Lower lobe of right lung (tissue), 2 donors: ENCODE measurements around the gene SNX13. TPM values are rescaled to one million over a fixed set of nuclear protein-coding genes. Genes with fewer than 3 reads are reported as not detected.
A peak's percentile ranks its signal among the peaks of the same experiment; 100 is the strongest.

Source experiments
- ATAC-seq, 2 donors: fragments of 200-7000 bp; cut with Tn5 transposase; one replicate each; pipeline ENCODE4 v1.9.1; 2020 to 2022; ENCODE audit warnings: mild to moderate bottlenecking in 2 of 2, moderate library complexity in 2 of 2
- DNase-seq: peaks from one replicate; pipeline ENCODE4 v3.0.0-alpha.2; 2020
- H3K27ac ChIP-seq: fragments of 200-600 bp; one replicate; pipeline ENCODE4 v1.8.0; 2022
- H3K27me3 ChIP-seq: fragments of 200-600 bp; one replicate; pipeline ENCODE4 v1.8.0; 2022; ENCODE audit warnings: low read depth
- H3K36me3 ChIP-seq: fragments of 200-600 bp; one replicate; pipeline ENCODE4 v1.8.0; 2022; ENCODE audit warnings: mild to moderate bottlenecking
- H3K4me1 ChIP-seq: fragments of 200-600 bp; one replicate; pipeline ENCODE4 v1.8.0; 2022
- H3K4me3 ChIP-seq: fragments of 200-600 bp; one replicate; pipeline ENCODE4 v1.8.0; 2022; ENCODE audit warnings: mild to moderate bottlenecking
- H3K9me3 ChIP-seq: fragments of 200-600 bp; one replicate; pipeline ENCODE4 v1.8.0; 2022
- intact Hi-C: fragments of 100-400 bp; cut with DNase I; formaldehyde crosslinking; loops from one replicate; pipeline ENCODE4 v1.11.0; 2022
- total RNA-seq: library from RNA; stranded (reverse); fragmentation: NEBNext Ultra II Directional; extraction: Animal tissue kit (Norgen Biotek cat#: 25700); gene quantifications from one replicate; pipeline ENCODE4 v1.2.1, GENCODE V29; 2021
- TF ChIP-seq, protein P1 (sequence below): fragments of 200-600 bp; IDR thresholded peaks from one replicate; pipeline ENCODE4 v1.8.0; 2022; ENCODE audit warnings: antibody characterized with exemption, mild to moderate bottlenecking
- donor health status: DM: no; HTN: yes; CAD: no; lungs with severe emphysema.

Gene SNX13
- total RNA-seq, 1 donor from 2014 or later = 62.7 TPM

DNA sequence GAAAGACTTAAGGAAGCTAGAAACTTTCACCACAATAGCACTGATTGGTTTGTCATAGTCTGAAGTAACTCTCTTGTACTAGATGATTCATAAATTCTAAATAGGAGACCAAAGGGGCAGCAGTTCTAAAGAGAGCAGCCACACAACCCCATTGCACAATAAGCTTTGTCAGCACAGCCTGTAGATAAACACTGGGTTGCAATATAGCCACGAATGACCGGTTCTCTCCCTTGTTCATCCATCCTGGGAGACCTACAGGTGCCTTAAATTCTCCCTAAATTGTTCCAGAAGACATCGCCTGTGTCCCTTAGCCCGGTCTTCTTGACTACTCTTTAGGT is 167.0 kb downstream of the SNX13 start:
- no peaks in the 10 kb centered on the region for H3K36me3 ChIP-seq
- TF ChIP-seq, protein P1, sequence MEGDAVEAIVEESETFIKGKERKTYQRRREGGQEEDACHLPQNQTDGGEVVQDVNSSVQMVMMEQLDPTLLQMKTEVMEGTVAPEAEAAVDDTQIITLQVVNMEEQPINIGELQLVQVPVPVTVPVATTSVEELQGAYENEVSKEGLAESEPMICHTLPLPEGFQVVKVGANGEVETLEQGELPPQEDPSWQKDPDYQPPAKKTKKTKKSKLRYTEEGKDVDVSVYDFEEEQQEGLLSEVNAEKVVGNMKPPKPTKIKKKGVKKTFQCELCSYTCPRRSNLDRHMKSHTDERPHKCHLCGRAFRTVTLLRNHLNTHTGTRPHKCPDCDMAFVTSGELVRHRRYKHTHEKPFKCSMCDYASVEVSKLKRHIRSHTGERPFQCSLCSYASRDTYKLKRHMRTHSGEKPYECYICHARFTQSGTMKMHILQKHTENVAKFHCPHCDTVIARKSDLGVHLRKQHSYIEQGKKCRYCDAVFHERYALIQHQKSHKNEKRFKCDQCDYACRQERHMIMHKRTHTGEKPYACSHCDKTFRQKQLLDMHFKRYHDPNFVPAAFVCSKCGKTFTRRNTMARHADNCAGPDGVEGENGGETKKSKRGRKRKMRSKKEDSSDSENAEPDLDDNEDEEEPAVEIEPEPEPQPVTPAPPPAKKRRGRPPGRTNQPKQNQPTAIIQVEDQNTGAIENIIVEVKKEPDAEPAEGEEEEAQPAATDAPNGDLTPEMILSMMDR = no peak
- no peak for DNase-seq
- H3K27ac ChIP-seq = no peak overlapping the region
- no peak overlapping the region for H3K4me3 ChIP-seq
- H3K4me1 ChIP-seq = peaks cover 6% of the 10 kb centered on the region
- no peaks in the 10 kb centered on the region for H3K9me3 ChIP-seq
- intact Hi-C loops = no loop called here
- peak; percentile 74 to 78 for ATAC-seq
- H3K27me3 ChIP-seq = no peaks in the 10 kb centered on the region

DNA sequence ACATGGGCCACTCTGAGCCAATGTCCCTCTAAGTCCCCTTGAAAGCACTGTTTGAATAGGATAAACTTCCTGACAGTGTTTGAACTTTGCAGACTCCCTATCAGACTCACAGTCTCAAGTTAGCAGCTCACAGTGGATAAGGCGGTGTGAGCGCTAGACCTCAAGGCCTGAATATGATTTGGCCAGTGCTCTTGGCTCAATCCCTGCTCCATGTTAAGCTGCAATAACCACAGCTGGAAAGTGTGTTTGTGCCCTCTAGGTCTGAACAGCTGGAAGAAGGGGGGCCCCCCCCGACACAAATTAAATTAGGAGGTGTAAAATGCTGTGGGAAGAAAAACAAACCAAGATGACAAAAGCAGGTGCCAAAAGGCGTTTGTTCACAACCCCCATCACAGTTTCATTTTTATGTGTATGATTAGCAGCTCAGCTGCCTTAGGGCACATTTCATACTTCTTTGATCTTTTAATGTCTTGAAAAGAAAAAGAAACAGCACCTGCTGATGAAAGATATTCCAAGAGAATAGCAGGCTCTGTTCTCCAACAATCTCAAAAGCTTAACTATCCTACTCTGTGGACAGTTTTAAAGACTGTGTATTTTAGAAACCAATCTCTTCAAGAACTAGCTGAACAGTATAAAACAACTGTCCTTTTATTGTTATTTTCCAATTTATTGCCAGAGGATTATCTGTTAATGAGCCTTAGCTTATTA is 167.6 kb downstream of the SNX13 start:
- TF ChIP-seq, protein P1 = no peak
- Histone ChIP-seq H3K4me1 (peaks cover 6% of the 10 kb centered on the region), H3K4me3 (no peak overlapping the region), H3K36me3 (no peaks in the 10 kb centered on the region), H3K9me3 (no peaks in the 10 kb centered on the region), H3K27ac (no peak overlapping the region), H3K27me3 (no peaks in the 10 kb centered on the region)
- intact Hi-C loops = no loop called here
- ATAC-seq = peak in 1 of 2 donors; percentile 28
- DNase-seq = no peak

DNA sequence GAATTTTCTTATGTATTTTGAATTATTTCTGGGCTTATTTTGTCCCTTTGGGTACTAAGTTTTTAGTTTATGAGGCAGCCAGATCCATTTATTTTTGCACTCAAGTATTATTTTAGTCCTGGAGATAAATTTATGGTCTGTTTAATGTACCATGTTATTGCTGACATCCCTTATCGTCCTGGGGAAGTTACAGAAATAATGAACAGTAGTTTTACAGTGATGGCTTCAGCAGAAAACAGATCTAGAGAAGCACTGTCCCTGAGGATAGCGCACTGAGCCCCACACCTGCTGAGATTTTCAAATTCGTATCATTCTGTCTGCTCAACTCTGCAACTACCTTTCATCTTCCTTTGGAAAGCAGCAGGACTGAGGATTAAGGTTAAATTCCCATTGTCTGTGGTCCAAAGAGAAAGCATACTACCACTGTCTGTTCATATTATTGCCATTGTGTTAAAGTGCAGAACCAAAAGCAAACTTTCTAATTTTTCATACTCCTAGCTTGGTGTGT is 168.3 kb downstream of the SNX13 start:
- peaks cover 6% of the 10 kb centered on the region for H3K4me1 ChIP-seq
- intact Hi-C loops = no loop called here
- no peak for DNase-seq
- TF ChIP-seq, protein P1 = no peak
- H3K36me3 ChIP-seq = no peaks in the 10 kb centered on the region
- H3K27me3 ChIP-seq = no peaks in the 10 kb centered on the region
- no peak overlapping the region for H3K27ac ChIP-seq
- H3K4me3 ChIP-seq = no peak overlapping the region
- ATAC-seq = no peak
- H3K9me3 ChIP-seq = no peaks in the 10 kb centered on the region

DNA sequence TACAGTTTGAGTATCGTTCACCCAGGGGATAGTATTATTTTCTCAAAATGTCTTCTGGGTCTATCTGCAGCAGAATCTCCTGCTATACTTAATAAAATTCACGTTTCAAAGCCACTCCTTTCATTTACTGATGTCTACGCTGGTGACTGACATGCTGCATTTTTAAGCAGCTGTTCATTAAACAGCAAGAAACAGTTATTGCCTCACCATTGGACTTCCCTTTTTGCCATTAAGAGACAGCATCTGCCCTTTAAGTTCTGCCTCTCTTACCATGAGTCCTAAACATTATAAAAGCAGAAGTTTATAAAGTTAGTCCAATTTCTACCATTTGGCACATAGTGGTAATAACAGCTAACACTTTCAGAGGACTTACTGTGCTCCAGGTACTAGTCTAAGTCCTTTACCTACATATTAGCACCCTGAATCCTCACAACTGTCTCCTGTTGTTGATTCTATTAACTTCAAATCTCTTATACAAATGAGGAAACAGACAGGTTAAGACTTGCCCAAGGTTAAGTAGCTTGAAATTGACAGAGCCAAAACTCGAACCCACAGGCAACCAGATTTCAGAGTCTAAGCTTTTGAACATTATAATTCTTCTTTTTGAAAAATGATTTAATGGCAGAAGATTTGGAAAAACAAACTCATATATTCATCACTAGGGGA is 169.5 kb downstream of the SNX13 start:
- Histone ChIP-seq H3K27me3 (no peaks in the 10 kb centered on the region), H3K36me3 (no peaks in the 10 kb centered on the region), H3K27ac (no peak overlapping the region), H3K4me1 (peaks cover 6% of the 10 kb centered on the region), H3K9me3 (no peaks in the 10 kb centered on the region), H3K4me3 (no peak overlapping the region)
- intact Hi-C loops = no loop called here
- TF ChIP-seq, protein P1 = no peak
- ATAC-seq (peak; percentile 65 to 73), DNase-seq (no peak)

DNA sequence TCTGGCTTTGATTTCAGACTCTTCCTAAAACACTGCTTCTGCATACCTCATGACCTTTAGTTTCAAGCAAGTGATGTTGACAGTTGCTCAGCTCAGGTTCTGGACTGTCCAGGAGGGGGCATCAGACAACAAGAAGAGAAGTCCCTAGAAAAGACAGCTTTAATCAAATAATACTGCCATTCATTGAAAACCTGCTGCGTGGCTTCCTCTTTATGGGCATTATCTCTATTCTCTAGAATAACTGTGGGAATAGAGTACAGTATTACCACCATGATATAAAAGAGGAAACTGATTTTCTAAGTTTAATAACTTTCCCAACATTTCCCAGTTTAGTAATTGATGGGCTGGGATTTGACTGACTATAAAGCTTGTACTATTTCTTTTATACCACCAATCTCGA is 170.4 kb downstream of the SNX13 start:
- H3K27ac ChIP-seq = no peak overlapping the region
- DNase-seq (peak; percentile 49), ATAC-seq (peak; percentile 80 to 86)
- H3K4me3 ChIP-seq = no peak overlapping the region
- no peaks in the 10 kb centered on the region for H3K9me3 ChIP-seq
- no peaks in the 10 kb centered on the region for H3K27me3 ChIP-seq
- peaks cover 6% of the 10 kb centered on the region for H3K4me1 ChIP-seq
- intact Hi-C loops = no loop called here
- TF ChIP-seq, protein P1 = peak; percentile 62
- no peaks in the 10 kb centered on the region for H3K36me3 ChIP-seq
